NCI-H2196 treated with DMSO at 0.1 percent for 48 hours (cell line): ENCODE data around the gene LRCH1.

ENCODE experiments used
- DNase-seq: peaks from one replicate; lab custom pipeline; 2025; ENCODE audit not compliant: unreplicated experiment; lab: John Stamatoyannopoulos, UW

The LRCH1 gene

DNA sequence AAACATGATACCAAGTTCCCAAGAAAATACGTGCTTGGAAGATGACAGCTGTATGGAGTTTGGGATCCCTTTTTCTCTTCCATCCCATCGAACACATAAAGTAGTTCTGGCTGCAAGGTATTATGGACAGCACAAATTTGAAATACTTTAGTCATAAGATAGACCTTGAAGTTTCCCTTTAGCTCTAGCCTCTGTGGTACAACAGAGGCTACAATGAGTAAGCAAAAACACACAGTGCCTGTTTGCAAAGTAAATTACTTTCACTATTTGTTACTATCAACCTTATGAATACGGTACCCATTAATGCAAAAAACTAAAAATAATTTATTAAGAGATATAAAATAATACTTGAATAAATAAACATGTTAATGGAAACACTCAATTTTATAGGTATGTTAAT, 21.0 kb upstream of the LRCH1 start:
- no peak for DNase-seq

GRCh38 chr13:46535002-46535401, 18.0 kb upstream of the LRCH1 start:
- no peak for DNase-seq

GRCh38 chr13:46535825-46536224, 17.1 kb upstream of the LRCH1 start:
- DNase-seq: no peak

- no peak for DNase-seq
These were observed 16.6 kb upstream of the LRCH1 start for GRCh38 chr13:46536341-46536740.

GRCh38 chr13:46539231-46539630, 13.7 kb upstream of the LRCH1 start:
- DNase-seq: no peak

DNA sequence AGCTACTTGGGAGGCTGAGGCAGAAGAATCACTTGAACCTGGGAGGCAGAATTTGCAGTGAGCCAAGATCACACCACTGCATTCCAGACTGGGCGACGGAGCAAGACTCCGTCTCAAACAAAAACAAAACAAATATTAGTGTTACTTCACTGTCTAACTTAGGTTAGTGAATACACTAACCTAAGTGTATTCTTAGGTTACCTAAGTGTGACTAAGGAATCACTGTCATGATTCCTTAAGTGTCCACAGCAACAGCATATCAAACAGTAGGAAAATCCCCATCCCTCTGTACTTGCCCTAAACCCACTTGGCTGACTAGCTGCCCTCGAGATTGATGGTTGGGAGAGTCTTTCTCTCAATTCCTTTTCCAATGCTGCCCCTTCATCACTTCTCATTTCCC, 11.8 kb upstream of the LRCH1 start:
- no peak for DNase-seq

GRCh38 chr13:46542833-46543232, 10.1 kb upstream of the LRCH1 start:
- no peak for DNase-seq

DNA sequence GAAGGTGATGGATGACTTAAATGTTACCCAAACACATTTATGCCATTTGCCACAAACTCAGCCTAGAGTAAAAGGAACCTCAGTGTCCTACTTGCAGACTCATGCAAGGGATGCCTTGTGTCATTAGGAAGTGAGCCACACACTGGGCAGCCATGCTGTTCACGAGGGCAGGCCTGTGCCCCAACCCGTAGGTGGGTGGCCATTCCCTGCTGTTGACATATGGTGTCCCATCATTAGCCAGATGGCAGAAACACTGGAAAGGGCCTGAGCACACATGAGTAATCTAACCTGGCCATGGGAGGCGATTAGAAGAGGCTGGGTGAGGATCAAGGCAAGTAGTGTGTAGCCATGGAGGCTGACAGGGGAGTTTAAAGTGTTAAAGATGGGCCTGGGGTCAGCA, 9.7 kb upstream of the LRCH1 start:
- no peak for DNase-seq

DNA sequence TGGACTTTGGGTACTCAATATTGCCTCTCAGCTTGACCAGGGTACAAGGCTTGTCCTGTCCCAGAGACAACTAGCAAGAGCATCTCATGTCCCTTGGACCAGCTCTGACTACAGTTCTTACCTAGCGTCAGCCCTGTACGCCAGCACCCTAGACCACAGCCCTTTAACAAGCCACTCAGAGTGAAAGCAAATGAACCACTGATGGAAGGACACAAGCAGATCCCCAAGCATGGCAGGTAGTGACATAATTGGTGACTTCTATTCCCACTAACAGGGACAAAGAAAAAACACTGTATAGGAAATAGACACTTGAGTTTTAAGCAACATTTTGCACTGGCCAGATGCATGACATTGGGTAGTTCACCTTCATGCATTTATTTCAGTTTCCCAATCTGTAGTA, 8.8 kb upstream of the LRCH1 start:
- no peak for DNase-seq

DNA sequence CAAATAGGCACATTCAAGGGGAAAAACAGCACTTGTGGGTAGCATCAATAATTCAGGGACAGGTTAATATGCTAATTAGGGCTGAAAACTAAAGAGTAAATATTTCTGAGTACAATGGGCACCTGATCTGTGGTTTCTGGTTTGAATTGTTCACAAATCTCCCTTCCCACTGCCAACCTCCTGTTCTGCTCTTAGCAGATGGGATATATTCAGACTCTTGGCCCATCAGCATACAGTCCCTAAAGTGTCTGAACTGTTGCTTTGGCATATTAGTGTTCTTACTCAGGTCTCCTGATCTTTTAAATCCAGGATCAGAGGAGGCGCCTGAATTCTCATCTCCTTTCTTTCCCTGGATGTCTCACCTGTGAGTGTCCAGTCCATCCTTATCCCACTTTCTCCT, 8.2 kb upstream of the LRCH1 start:
- DNase-seq: no peak

- DNase-seq: no peak
These were observed 6.7 kb upstream of the LRCH1 start for GRCh38 chr13:46546084-46546768.

GRCh38 chr13:46550822-46551221, 2.1 kb upstream of the LRCH1 start:
- DNase-seq: no peak

GRCh38 chr13:46551410-46552302, 1.3 kb upstream of the LRCH1 start:
- peak; percentile 11 for DNase-seq

DNA sequence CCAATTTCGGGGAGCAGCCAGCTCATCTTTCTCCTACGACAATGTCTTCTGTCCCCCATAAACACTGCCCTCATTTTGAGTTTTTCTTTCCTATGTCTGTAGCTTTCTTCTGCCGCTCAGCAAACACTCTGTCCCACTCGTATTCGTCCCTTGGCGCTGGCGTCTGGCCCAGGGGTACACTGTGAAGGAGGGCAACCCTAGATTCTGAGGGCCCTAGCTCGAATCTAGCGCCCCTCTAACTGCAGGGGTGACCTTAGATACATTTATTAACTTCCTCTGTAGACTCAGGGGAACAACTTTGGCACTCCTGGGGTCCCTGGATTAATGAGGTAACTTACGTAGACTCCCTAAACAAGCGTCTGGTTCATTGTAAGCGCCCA, 677 bp upstream of the LRCH1 start:
- DNase-seq: no peak

- DNase-seq: no peak
These were observed 533 bp downstream of the LRCH1 start for GRCh38 chr13:46553521-46553885.

DNA sequence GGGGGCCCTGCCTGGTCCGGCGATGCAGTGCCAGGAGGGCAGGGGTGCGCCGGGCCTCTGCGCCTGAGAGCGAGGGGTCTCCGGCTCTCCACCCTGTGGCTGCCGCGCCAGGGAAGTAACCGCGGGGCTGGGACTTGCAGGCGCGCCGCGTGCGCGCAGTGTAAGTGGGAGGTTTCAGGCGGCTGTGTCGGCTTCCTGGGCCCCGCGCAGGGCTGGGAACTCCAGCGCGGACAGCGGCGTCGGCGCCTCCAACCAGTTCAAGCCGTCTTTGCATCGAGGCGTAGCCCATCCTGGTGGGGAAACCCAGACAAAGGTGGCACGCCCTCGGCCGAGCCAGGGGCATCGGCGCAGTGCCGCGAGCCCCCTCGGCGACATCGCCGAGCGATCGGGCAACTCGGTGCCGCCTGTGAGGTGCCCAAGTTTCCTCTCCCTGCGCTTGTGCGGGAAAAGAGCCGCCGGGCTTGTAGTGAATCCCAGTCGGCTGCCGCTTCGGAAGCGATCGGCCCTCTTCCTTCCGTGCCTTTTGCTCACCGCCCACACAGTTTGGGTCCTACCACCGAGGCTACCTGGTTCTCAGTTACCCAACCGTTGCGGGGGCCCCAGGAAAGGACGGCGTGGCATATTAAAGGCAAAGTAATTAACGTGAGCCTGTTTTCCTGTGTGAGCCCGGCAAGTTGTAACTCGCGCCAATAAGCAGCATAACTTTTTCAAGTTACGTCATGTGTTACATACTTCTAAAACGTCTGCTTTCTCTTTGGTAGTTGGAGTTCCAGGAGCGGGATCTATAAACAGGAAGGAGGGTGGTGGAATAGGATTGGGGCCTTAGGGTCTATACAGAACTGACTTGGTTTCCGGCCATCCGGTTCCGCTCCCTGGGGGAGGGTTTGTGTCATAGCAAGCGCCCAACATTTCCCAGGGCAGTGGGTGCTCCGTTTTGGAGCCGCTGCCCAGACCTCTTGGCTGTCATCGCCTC, 1.2 kb downstream of the LRCH1 start:
- DNase-seq: no peak

- DNase-seq: no peak
These were observed 2.0 kb downstream of the LRCH1 start for GRCh38 chr13:46554951-46555350.

GRCh38 chr13:46555722-46556417, 2.9 kb downstream of the LRCH1 start:
- DNase-seq: no peak

DNA sequence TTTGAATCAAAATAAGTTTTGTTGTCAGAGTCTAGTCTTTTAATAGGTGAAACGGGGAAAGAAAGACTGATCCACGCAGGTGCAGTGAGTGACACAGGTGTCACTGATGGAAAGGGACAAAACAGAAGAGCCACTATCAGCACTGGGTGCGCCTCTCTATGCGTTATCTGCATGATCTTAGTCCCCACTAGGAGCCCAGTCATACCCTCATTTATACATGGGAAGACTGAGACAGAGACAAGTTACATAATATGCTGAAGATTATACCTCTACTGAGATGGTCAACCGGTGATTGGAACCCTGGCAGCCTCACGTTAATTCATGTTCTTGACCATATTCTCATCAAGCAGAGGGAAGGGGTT, 3.4 kb downstream of the LRCH1 start:
- no peak for DNase-seq

- DNase-seq: no peak
These were observed 6.4 kb downstream of the LRCH1 start for GRCh38 chr13:46559272-46559805.

GRCh38 chr13:46560778-46561177, 7.8 kb downstream of the LRCH1 start:
- DNase-seq: no peak
